Trophoblast cell (in vitro differentiated cells and primary cell): ENCODE measurements around the gene ADORA3. TPM values are rescaled to one million over a fixed set of nuclear protein-coding genes. Genes with fewer than 3 reads are reported as not detected.

Experiments
- DNase-seq, 2 donors: peaks; one replicate each; pipeline ENCODE4 v3.0.0-alpha.2; 2016
- H2AFZ ChIP-seq: 2 replicates; pipeline ENCODE4 v1.6.1; 2013; ENCODE audit warnings: low read length, moderate library complexity, mild to moderate bottlenecking; ENCODE audit not compliant: insufficient read depth, poor library complexity
- H2AK5ac ChIP-seq: 2 replicates; pipeline ENCODE4 v1.6.1; 2013; ENCODE audit warnings: mild to moderate bottlenecking, low read length
- H2BK120ac ChIP-seq: 2 replicates; pipeline ENCODE4 v1.6.1; 2013; ENCODE audit warnings: low read length, mild to moderate bottlenecking, moderate library complexity; ENCODE audit not compliant: insufficient read depth, poor library complexity
- H2BK12ac ChIP-seq: 2 replicates; pipeline ENCODE4 v1.6.1; 2013; ENCODE audit warnings: mild to moderate bottlenecking, low read length, moderate library complexity
- H2BK5ac ChIP-seq: 2 replicates; pipeline ENCODE4 v1.6.1; 2013; ENCODE audit warnings: low read length, low read depth, moderate library complexity, mild to moderate bottlenecking; ENCODE audit not compliant: poor library complexity
- H3K14ac ChIP-seq: 2 replicates; pipeline ENCODE4 v1.6.1; 2013; ENCODE audit warnings: mild to moderate bottlenecking, low read length
- H3K18ac ChIP-seq: 2 replicates; pipeline ENCODE4 v1.6.1; 2013; ENCODE audit warnings: mild to moderate bottlenecking, low read length
- H3K23ac ChIP-seq: 2 replicates; pipeline ENCODE4 v1.6.1; 2013; ENCODE audit warnings: low read length
- H3K27ac ChIP-seq: 2 replicates; pipeline ENCODE4 v1.5.1; 2013; ENCODE audit warnings: low read depth, mild to moderate bottlenecking, inconsistent platforms, low read length, moderate library complexity
- H3K27me3 ChIP-seq: 2 replicates; pipeline ENCODE4 v1.6.1; 2013; ENCODE audit warnings: inconsistent platforms, mild to moderate bottlenecking, low read length, moderate library complexity; ENCODE audit not compliant: insufficient read depth
- H3K36me3 ChIP-seq, 2 experiments: 1 replicate in 1 of 2; 2 replicates in 1 of 2; pipeline ENCODE4 v1.6.1; 2013; ENCODE audit warnings: low read length in 2 of 2, mild to moderate bottlenecking in 2 of 2, moderate library complexity in 1 of 2; ENCODE audit not compliant: insufficient read depth in 2 of 2, control insufficient read depth in 1 of 2
- H3K4ac ChIP-seq: 2 replicates; pipeline ENCODE4 v1.6.1; 2013; ENCODE audit warnings: low read depth, mild to moderate bottlenecking, low read length, moderate library complexity
- H3K4me1 ChIP-seq, 2 experiments: 1 replicate in 1 of 2; 2 replicates in 1 of 2; pipeline ENCODE4 v1.6.1; 2013; ENCODE audit warnings: low read length in 2 of 2, mild to moderate bottlenecking in 2 of 2, moderate library complexity in 1 of 2; ENCODE audit not compliant: insufficient read depth in 2 of 2, control insufficient read depth in 1 of 2
- H3K4me2 ChIP-seq: 2 replicates; pipeline ENCODE4 v1.6.1; 2013; ENCODE audit warnings: inconsistent platforms, mild to moderate bottlenecking, low read length, moderate library complexity
- H3K4me3 ChIP-seq: 2 replicates; pipeline ENCODE4 v1.5.1; 2013; ENCODE audit warnings: mild to moderate bottlenecking, low read depth, low read length, inconsistent platforms
- H3K79me1 ChIP-seq: one replicate; pipeline ENCODE4 v1.6.1; 2013; ENCODE audit warnings: low read length
- H3K79me2 ChIP-seq: 2 replicates; pipeline ENCODE4 v1.6.1; 2013; ENCODE audit warnings: low read length, mild to moderate bottlenecking; ENCODE audit not compliant: control insufficient read depth, insufficient read depth, poor library complexity
- H3K9ac ChIP-seq: 2 replicates; pipeline ENCODE4 v1.6.1; 2013; ENCODE audit warnings: mild to moderate bottlenecking, low read length
- H3K9me3 ChIP-seq: 2 replicates; pipeline ENCODE4 v1.6.1; 2013; ENCODE audit warnings: low read depth, mild to moderate bottlenecking, control low read depth, inconsistent platforms, low read length; ENCODE audit not compliant: insufficient read depth
- H4K12ac ChIP-seq: 2 replicates; pipeline ENCODE4 v1.6.1; 2013; ENCODE audit warnings: low read depth, mild to moderate bottlenecking, low read length, moderate library complexity
- H4K8ac ChIP-seq: 2 replicates; pipeline ENCODE4 v1.6.1; 2013; ENCODE audit warnings: low read depth, mild to moderate bottlenecking, low read length, moderate library complexity
- H4K91ac ChIP-seq: one replicate; pipeline ENCODE4 v1.6.1; 2013; ENCODE audit warnings: low read depth, mild to moderate bottlenecking, low read length, moderate library complexity
- WGBS: extraction: QIAGEN DNeasy Blood & Tissue Kit; methylation state at CpG from one replicate; pipeline ENCODE4 v1.1.7; 2013; ENCODE audit warnings: missing lambda C conversion rate; ENCODE audit not compliant: insufficient read length, insufficient coverage; ENCODE audit errors: extremely low coverage; 5-methylcytosine and 5-hydroxymethylcytosine counted together
- polyA plus RNA-seq: library from polyadenylated mRNA; stranded (reverse); fragments of 200-250 nt; gene quantifications from 2 replicates; pipeline ENCODE4 v1.2.3, GENCODE V29; 2013

Gene ADORA3
- polyA plus RNA-seq = not detected in 2 replicates

GRCh38 chr1:111503585-111504060 is at the start of gene ADORA3, which contains the start of gene TMIGD3:
ADORA3 (minus strand) TSS chr1:111503633; CDS start chr1:111503354, 279 bp downstream.
TMIGD3 (minus strand) TSS chr1:111503633; CDS start chr1:111503354, 279 bp downstream.
- no CpG with 5 or more reads among the region's 4 CpGs for WGBS
- Histone ChIP-seq H3K9me3 (no peaks in the 10 kb centered on the region), H2BK12ac (no peak within 1 kb of the TSS), H3K23ac (no peak within 1 kb of the TSS), H4K12ac (no peak within 1 kb of the TSS), H2AFZ (no peak within 1 kb of the TSS), H3K27me3 (no peaks in the 10 kb centered on the region), H3K4me2 (no peak within 1 kb of the TSS), H3K14ac (no peak within 1 kb of the TSS), H2AK5ac (no peak within 1 kb of the TSS), H3K79me1 (peaks cover 5% of the 10 kb centered on the region), H3K4me1 (peaks cover 3 to 7% of the 10 kb centered on the region in 2 experiments), H3K27ac (no peak within 1 kb of the TSS), H3K36me3 (no peaks in the 10 kb centered on the region), H4K91ac (no peak within 1 kb of the TSS), H3K79me2 (peaks cover 3% of the 10 kb centered on the region), H3K9ac (no peak within 1 kb of the TSS), H3K18ac (no peak within 1 kb of the TSS), H2BK120ac (no peak within 1 kb of the TSS), H4K8ac (no peak within 1 kb of the TSS), H3K4ac (no peak within 1 kb of the TSS), H3K4me3 (no peak within 1 kb of the TSS), H2BK5ac (no peak within 1 kb of the TSS)
- DNase-seq = no peak

- no peak overlapping the region for H2BK120ac ChIP-seq
- no peak overlapping the region for H2BK12ac ChIP-seq
- no peak overlapping the region for H2AK5ac ChIP-seq
- H3K14ac ChIP-seq = no peak overlapping the region
- WGBS = no CpG with 5 or more reads among the region's 3 CpGs
- H3K36me3 ChIP-seq = no peaks in the 10 kb centered on the region
- H3K4me3 ChIP-seq = no peak overlapping the region
- no peaks in the 10 kb centered on the region for H3K4me1 ChIP-seq
- no peaks in the 10 kb centered on the region for H3K9me3 ChIP-seq
- H3K79me1 ChIP-seq = no peaks in the 10 kb centered on the region
- no peak overlapping the region for H3K4me2 ChIP-seq
- H3K27me3 ChIP-seq = no peaks in the 10 kb centered on the region
- peak; percentile 30 to 60 for DNase-seq
- H4K12ac ChIP-seq = no peak overlapping the region
- H4K91ac ChIP-seq = no peak overlapping the region
- no peak overlapping the region for H3K23ac ChIP-seq
- no peak overlapping the region for H4K8ac ChIP-seq
- no peak overlapping the region for H3K9ac ChIP-seq
- H2AFZ ChIP-seq = no peak overlapping the region
- H3K27ac ChIP-seq = peak overlapping the region; percentile 31
- no peak overlapping the region for H2BK5ac ChIP-seq
- no peak overlapping the region for H3K18ac ChIP-seq
- H3K79me2 ChIP-seq = no peaks in the 10 kb centered on the region
- H3K4ac ChIP-seq = no peak overlapping the region
Measured at GRCh38 chr1:111553196-111553595, 49.8 kb upstream of the ADORA3 start.

- no peaks in the 10 kb centered on the region for H3K9me3 ChIP-seq
- no peaks in the 10 kb centered on the region for H3K27me3 ChIP-seq
- H4K8ac ChIP-seq = no peak overlapping the region
- H2BK5ac ChIP-seq = no peak overlapping the region
- no peaks in the 10 kb centered on the region for H3K4me1 ChIP-seq
- no peak overlapping the region for H3K14ac ChIP-seq
- H4K12ac ChIP-seq = no peak overlapping the region
- no peak for DNase-seq
- H3K23ac ChIP-seq = no peak overlapping the region
- H2BK12ac ChIP-seq = no peak overlapping the region
- H3K36me3 ChIP-seq = no peaks in the 10 kb centered on the region
- no peak overlapping the region for H2AK5ac ChIP-seq
- H2BK120ac ChIP-seq = no peak overlapping the region
- no peak overlapping the region for H3K4me2 ChIP-seq
- no peak overlapping the region for H3K27ac ChIP-seq
- H3K4ac ChIP-seq = no peak overlapping the region
- no peak overlapping the region for H2AFZ ChIP-seq
- H3K18ac ChIP-seq = no peak overlapping the region
- no peaks in the 10 kb centered on the region for H3K79me2 ChIP-seq
- no peaks in the 10 kb centered on the region for H3K79me1 ChIP-seq
- H4K91ac ChIP-seq = no peak overlapping the region
- no peak overlapping the region for H3K9ac ChIP-seq
- no peak overlapping the region for H3K4me3 ChIP-seq
Measured at GRCh38 chr1:111552587-111552986, 49.2 kb upstream of the ADORA3 start.

GRCh38 chr1:111551623-111552411 is 48.4 kb upstream of the ADORA3 start:
- Histone ChIP-seq H3K4ac (no peak overlapping the region), H3K4me1 (no peaks in the 10 kb centered on the region), H4K91ac (no peak overlapping the region), H3K14ac (no peak overlapping the region), H3K9me3 (no peaks in the 10 kb centered on the region), H3K4me3 (no peak overlapping the region), H2AK5ac (no peak overlapping the region), H3K18ac (no peak overlapping the region), H3K79me2 (no peaks in the 10 kb centered on the region), H3K79me1 (no peaks in the 10 kb centered on the region), H2BK5ac (no peak overlapping the region), H3K27me3 (no peaks in the 10 kb centered on the region), H3K27ac (no peak overlapping the region), H4K12ac (no peak overlapping the region), H3K4me2 (no peak overlapping the region), H4K8ac (no peak overlapping the region), H2AFZ (no peak overlapping the region), H2BK12ac (no peak overlapping the region), H2BK120ac (no peak overlapping the region), H3K9ac (no peak overlapping the region), H3K36me3 (no peaks in the 10 kb centered on the region), H3K23ac (no peak overlapping the region)
- WGBS = no CpG with 5 or more reads among the region's 8 CpGs
- no peak for DNase-seq
